Smooth muscle cell (in vitro differentiated cells): ENCODE measurements around the gene C20orf204. TPM values are rescaled to one million over a fixed set of nuclear protein-coding genes. Genes with fewer than 3 reads are reported as not detected.

Experiments
- DNase-seq: peaks from one replicate; lab custom pipeline; 2025; ENCODE audit not compliant: unreplicated experiment; lab: John Stamatoyannopoulos, UW
- H2AFZ ChIP-seq: fragments of 200-600 bp; sonication (generic); 2 replicates; pipeline ENCODE4 v1.6.0; 2016; ENCODE audit warnings: antibody characterized with exemption, low read depth, mild to moderate bottlenecking
- H3F3A ChIP-seq: fragments of 200-600 bp; sonication (generic); 2 replicates; pipeline ENCODE4 v1.6.0; 2017; ENCODE audit warnings: antibody characterized with exemption, low read depth
- H3K27ac ChIP-seq: fragments of 200-600 bp; sonication (generic); 2 replicates; pipeline ENCODE4 v1.5.1; 2016; ENCODE audit warnings: low read depth, mild to moderate bottlenecking
- H3K27me3 ChIP-seq: fragments of 200-600 bp; sonication (generic); 2 replicates; pipeline ENCODE4 v1.6.1; 2016; ENCODE audit warnings: low read depth, mild to moderate bottlenecking
- H3K36me3 ChIP-seq: fragments of 200-600 bp; sonication (generic); 2 replicates; pipeline ENCODE4 v1.5.1; 2016; ENCODE audit warnings: low read depth
- H3K4me1 ChIP-seq: fragments of 200-600 bp; sonication (generic); 2 replicates; pipeline ENCODE4 v1.5.1; 2016; ENCODE audit warnings: low read depth
- H3K4me2 ChIP-seq: fragments of 200-600 bp; sonication (generic); 2 replicates; pipeline ENCODE4 v1.6.0; 2016; ENCODE audit warnings: mild to moderate bottlenecking
- H3K4me3 ChIP-seq: fragments of 200-600 bp; sonication (generic); 2 replicates; pipeline ENCODE4 v1.5.1; 2016; ENCODE audit warnings: mild to moderate bottlenecking
- H3K79me2 ChIP-seq: fragments of 200-600 bp; sonication (generic); 2 replicates; pipeline ENCODE4 v1.6.0; 2016; ENCODE audit warnings: low read depth, mild to moderate bottlenecking
- H3K9ac ChIP-seq: fragments of 200-600 bp; sonication (generic); 2 replicates; pipeline ENCODE4 v1.6.0; 2016; ENCODE audit warnings: low read depth
- H3K9me3 ChIP-seq: fragments of 200-600 bp; sonication (generic); replicated peaks from 2 replicates; pipeline ENCODE4 v1.5.1; 2016; ENCODE audit warnings: low read depth
- H4K20me1 ChIP-seq: fragments of 200-600 bp; sonication (generic); 2 replicates; pipeline ENCODE4 v1.6.0; 2016; ENCODE audit warnings: low read depth
- CTCF ChIP-seq: fragments of 200-600 bp; sonication (generic); IDR thresholded peaks from 2 replicates; pipeline ENCODE4 v1.5.1; 2017; ENCODE audit warnings: borderline replicate concordance, mild to moderate bottlenecking, antibody characterized with exemption; ENCODE audit not compliant: insufficient read depth, poor library complexity, severe bottlenecking
- WGBS: methylation state at CpG from one replicate; pipeline ENCODE4 v1.1.7; 2016; ENCODE audit warnings: low lambda C conversion rate; 5-methylcytosine and 5-hydroxymethylcytosine counted together
- polyA plus RNA-seq: library from polyadenylated mRNA; unstranded; fragments of >200 nt; fragmentation: Nextera tagmentation; extraction: Ambion mirVana; gene quantifications from 2 replicates; pipeline ENCODE4 v1.2.1, GENCODE V29; 2016
- total RNA-seq: library from RNA; depleted of rRNA; stranded (reverse); fragments of >200 nt; gene quantifications from 2 replicates; pipeline ENCODE4 v1.2.3, GENCODE V29; 2014

The C20orf204 gene
- total and polyA plus RNA-seq, 2 experiments from 2014 or later: 0.09 to 0.87 TPM

- Histone ChIP-seq H3K9ac (no peak overlapping the region), H3K9me3 (no peaks in the 10 kb centered on the region), H3K36me3 (peaks cover 12% of the 10 kb centered on the region), H3K4me3 (no peak overlapping the region), H3K4me1 (no peaks in the 10 kb centered on the region), H4K20me1 (peaks cover 55% of the 10 kb centered on the region), H3K27me3 (no peaks in the 10 kb centered on the region), H3K79me2 (peaks cover 7% of the 10 kb centered on the region), H3F3A (no peaks in the 10 kb centered on the region), H3K4me2 (no peak overlapping the region), H2AFZ (no peak overlapping the region), H3K27ac (no peak overlapping the region)
- TF ChIP-seq CTCF: no peak
- WGBS: 97% methylated on average over 7 of the region's 7 CpGs
- DNase-seq: no peak
Observed at GRCh38 chr20:64003960-64004725, 31.8 kb upstream of the C20orf204 start.

DNA sequence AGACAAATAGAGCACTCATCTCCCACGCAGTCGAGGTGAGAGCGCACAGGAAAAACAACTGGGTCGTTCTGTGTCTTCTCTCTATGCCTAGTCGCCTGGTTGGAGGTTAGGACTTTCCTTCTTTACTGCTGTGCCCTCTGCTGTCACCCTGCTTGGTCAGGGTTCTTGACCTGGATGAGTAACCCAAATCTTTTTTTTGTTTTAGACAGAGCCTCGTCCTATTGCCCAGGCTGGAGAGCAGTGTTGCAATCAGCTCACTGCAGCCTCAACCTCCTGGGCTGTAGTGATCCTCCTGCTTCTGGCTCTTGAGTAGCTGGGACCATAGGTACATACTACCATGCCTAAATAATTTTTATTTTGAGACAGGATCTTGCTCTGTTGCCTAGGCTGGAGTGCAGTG is 30.6 kb upstream of the C20orf204 start:
- no peak for DNase-seq
- Histone ChIP-seq H2AFZ (no peak overlapping the region), H3K4me1 (no peaks in the 10 kb centered on the region), H4K20me1 (peaks cover 65% of the 10 kb centered on the region), H3K4me2 (no peak overlapping the region), H3K9ac (no peak overlapping the region), H3K9me3 (no peaks in the 10 kb centered on the region), H3K4me3 (no peak overlapping the region), H3F3A (no peaks in the 10 kb centered on the region), H3K27me3 (no peaks in the 10 kb centered on the region), H3K36me3 (peaks cover 12% of the 10 kb centered on the region), H3K27ac (no peak overlapping the region), H3K79me2 (peaks cover 7% of the 10 kb centered on the region)
- TF ChIP-seq CTCF: no peak
- 96% methylated on average over 6 of the region's 6 CpGs for WGBS

GRCh38 chr20:64006490-64006889 is 29.5 kb upstream of the C20orf204 start:
- Histone ChIP-seq H3K9me3 (no peaks in the 10 kb centered on the region), H2AFZ (no peak overlapping the region), H3K79me2 (peaks cover 7% of the 10 kb centered on the region), H3K4me3 (no peak overlapping the region), H3K27ac (no peak overlapping the region), H3K36me3 (peaks cover 12% of the 10 kb centered on the region), H3K27me3 (no peaks in the 10 kb centered on the region), H3F3A (no peaks in the 10 kb centered on the region), H3K4me1 (no peaks in the 10 kb centered on the region), H3K4me2 (no peak overlapping the region), H3K9ac (no peak overlapping the region), H4K20me1 (peaks cover 67% of the 10 kb centered on the region)
- no peak for DNase-seq
- no peak for TF ChIP-seq CTCF
- WGBS: 96% methylated on average over 10 of the region's 10 CpGs

DNA sequence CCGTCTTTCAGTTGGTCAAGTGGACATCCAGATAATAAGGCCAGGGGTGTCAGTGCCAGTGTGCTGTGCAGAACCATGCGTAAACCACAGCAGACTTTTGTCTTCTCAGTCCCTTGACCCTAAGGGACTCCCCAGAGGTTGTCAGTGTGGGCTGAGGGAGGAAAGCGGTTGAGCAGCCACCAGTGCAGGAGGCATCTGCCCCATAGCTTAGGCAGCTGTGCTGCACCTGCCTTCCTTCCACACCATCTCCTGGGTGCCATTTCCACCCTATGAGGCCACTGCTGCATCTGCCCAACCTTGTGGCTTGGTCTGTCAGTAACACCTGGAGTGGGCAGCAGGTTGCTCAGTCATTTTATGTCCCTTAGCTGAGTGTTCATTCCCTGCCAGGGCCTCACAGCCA is 29.1 kb upstream of the C20orf204 start:
- Histone ChIP-seq H3F3A (no peaks in the 10 kb centered on the region), H3K36me3 (peaks cover 12% of the 10 kb centered on the region), H4K20me1 (peaks cover 67% of the 10 kb centered on the region)

More for the DNA sequence above, 29.1 kb upstream of the C20orf204 start:
- H3K4me2 ChIP-seq: no peak overlapping the region
- H2AFZ ChIP-seq: no peak overlapping the region
- no peaks in the 10 kb centered on the region for H3K9me3 ChIP-seq
- no peak overlapping the region for H3K4me3 ChIP-seq
- no peak overlapping the region for H3K27ac ChIP-seq
- 94% methylated on average over 3 of the region's 3 CpGs for WGBS
- H3K79me2 ChIP-seq: peaks cover 7% of the 10 kb centered on the region
- no peak for TF ChIP-seq CTCF
- no peak for DNase-seq
- no peak overlapping the region for H3K9ac ChIP-seq
- H3K27me3 ChIP-seq: no peaks in the 10 kb centered on the region
- no peaks in the 10 kb centered on the region for H3K4me1 ChIP-seq
